GM08714 (cell line): ENCODE data around the gene DNAH6.
"Not testable (repeated sequence)": the region's sequence is repeated elsewhere in the genome, so short reads cannot be mapped to it uniquely, and the experiment has no call there.

Experiments used
- H3K4me3 ChIP-seq: fragments of 200-500 bp; sonication (Bioruptor generic); 2 replicates; pipeline ENCODE4 v1.5.1; 2014; ENCODE audit warnings: mild to moderate bottlenecking, low read length, inconsistent platforms
- ZNF274 ChIP-seq: IDR thresholded peaks from 2 replicates; pipeline ENCODE4 v1.6.1; 2012; ENCODE audit warnings: mild to moderate bottlenecking, low read depth, low read length

The DNAH6 gene

GRCh38 chr2:84516234-84516986, at the start of gene DNAH6:
Gene DNAH6, plus strand, starts transcription at chr2:84516498. Its CDS starts 1,329 bp downstream, at chr2:84517827.
- H3K4me3 ChIP-seq = peak within 1 kb of the TSS; percentile 33; the same call in 1 of the 2 replicates
- no peak for TF ChIP-seq ZNF274

- TF ChIP-seq ZNF274 = no peak
- no peak overlapping the region for H3K4me3 ChIP-seq
Observed at GRCh38 chr2:84467389-84467788, 48.9 kb upstream of the DNAH6 start.

DNA sequence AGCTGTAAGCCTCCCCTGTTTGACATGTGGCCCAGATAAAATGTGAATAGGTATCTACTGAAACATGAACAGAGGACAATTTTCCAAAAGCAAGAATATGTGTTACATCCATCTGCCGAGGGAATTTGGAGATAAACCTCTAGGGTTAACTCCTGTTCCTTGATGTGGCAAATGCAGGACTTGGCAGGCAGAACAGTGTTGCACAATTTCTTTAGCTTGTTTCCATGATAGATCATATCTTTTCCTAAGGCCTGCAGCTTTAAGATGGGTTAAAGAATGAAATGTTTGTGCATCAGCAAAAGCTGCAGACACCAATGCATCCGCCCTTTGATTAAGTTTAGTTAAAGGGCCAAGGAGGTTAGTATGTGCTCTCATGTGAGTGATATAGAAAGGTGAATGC, 43.9 kb upstream of the DNAH6 start:
- not testable (repeated sequence) for H3K4me3 ChIP-seq

GRCh38 chr2:84472856-84473565, 43.3 kb upstream of the DNAH6 start:
- TF ChIP-seq ZNF274 = no peak
- no peak overlapping the region for H3K4me3 ChIP-seq

- no peak for TF ChIP-seq ZNF274
- no peak overlapping the region for H3K4me3 ChIP-seq
Observed at GRCh38 chr2:84474176-84474575, 42.1 kb upstream of the DNAH6 start.

GRCh38 chr2:84477886-84478285, 38.4 kb upstream of the DNAH6 start:
- no peak for TF ChIP-seq ZNF274

DNA sequence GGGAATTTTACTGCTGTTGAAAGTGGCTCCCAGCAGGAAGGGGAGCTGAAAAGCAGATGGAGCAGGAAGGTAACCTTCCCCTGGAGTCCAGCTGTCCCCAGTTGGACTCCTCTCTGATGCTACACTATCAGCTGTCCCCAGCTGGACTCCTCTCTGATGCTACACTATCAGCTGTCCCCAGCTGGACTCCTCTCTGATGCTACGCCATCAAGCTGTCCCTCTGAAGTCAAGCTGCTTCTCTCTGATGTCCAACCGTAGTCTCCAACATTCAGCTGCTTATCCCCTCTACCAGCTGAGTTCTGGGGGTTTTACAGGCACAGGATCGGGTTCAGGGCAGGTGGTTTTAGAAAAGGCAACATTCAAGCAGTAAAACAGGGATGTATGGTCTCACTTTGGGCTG, 37.4 kb upstream of the DNAH6 start:
- no peak for TF ChIP-seq ZNF274
- H3K4me3 ChIP-seq = no peak overlapping the region

More at GRCh38 chr2:84477886-84478285, 38.4 kb upstream of the DNAH6 start:
- H3K4me3 ChIP-seq = no peak overlapping the region

DNA sequence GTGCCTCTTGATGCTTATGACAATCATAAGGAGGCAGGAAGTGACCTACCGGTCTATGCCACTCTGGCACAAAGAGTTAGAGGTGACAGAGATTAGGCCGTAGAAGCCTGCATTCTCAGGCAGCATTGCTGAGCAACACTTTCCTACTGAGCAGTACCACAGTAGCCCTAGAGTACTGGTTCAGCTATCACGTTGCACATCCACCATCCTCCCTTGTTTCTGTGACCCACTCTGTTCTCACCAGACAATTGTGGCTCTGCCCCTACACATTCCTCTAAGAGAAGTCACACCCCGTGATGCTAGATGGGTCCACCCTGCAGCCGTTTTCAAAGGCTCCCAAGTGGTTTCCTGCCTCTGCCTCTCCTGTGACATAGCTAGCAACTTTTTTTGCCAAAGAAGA, 34.6 kb upstream of the DNAH6 start:
- no peak for TF ChIP-seq ZNF274

GRCh38 chr2:84482603-84483002, 33.7 kb upstream of the DNAH6 start:
- no peak overlapping the region for H3K4me3 ChIP-seq
- no peak for TF ChIP-seq ZNF274

More for the DNA sequence above, 34.6 kb upstream of the DNAH6 start:
- no peak overlapping the region for H3K4me3 ChIP-seq

- no peak for TF ChIP-seq ZNF274
- H3K4me3 ChIP-seq = no peak overlapping the region
Observed at GRCh38 chr2:84483320-84483719, 33.0 kb upstream of the DNAH6 start.

DNA sequence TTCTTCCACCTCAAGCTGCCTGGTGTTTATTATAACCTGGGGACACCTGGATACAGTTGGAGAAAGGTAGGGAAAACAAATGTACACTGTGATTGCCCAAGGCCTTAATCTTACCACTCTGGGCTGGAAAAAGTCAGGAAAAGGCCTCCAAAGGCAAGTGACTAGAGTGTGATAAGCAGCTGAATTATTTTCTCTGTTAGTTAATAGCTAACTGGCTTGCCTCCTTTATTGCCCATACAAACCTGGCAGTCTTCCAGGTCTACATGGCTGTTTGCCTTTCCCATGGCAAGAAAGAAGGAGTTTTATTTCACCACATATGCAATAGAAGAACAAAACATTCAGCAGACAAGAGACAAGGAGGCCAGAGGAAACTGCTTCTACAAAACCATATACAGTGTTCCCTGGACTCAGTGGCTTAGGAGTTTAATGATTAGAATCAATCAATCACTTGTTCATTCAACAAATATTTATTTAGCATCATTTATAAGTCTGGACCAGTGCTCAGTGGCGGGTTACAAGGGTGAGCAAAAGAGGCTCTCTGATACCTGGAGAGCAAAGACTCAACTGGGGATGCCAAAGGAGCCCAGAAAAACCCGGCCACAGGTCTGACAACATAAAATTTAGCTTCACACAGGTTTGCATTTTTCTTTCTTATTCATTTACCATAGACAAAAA, 29.7 kb upstream of the DNAH6 start:
- no peak for TF ChIP-seq ZNF274
- no peak overlapping the region for H3K4me3 ChIP-seq

DNA sequence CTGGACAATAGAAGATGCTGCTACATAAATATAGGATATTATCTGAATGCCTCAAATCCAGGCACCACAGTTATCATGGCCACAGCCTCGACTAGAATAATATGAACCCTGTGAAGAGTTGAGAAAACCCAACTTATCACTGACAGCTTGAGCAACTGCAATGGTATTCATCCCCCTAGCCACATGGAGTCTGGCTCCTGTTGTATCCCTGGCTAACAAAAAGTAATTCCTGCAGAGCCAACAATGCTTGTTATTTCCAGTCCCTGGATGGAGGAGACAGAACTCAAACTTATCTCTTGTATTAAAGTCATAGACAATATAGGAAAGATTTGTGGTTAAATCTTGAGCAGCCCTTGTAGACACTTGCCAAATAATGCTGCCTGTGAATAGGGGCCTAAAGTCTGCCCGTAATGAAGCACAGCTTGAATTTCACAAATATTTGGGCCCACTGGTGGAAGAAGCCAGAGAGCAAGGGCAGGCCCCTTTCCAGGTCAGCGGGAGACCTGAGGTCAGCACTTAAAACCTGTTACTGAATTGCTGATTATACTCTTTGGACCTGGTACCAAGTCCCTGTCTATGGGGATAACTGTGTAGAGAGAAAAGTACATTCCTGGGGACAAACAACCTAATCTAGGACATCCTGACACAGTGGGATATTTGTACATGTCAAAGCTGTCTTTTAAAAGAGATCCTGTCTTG, 28.9 kb upstream of the DNAH6 start:
- TF ChIP-seq ZNF274 = no peak

GRCh38 chr2:84491256-84491655, 25.0 kb upstream of the DNAH6 start:
- no peak for TF ChIP-seq ZNF274
- H3K4me3 ChIP-seq = no peak overlapping the region

More for the DNA sequence above, 28.9 kb upstream of the DNAH6 start:
- H3K4me3 ChIP-seq = no peak overlapping the region

DNA sequence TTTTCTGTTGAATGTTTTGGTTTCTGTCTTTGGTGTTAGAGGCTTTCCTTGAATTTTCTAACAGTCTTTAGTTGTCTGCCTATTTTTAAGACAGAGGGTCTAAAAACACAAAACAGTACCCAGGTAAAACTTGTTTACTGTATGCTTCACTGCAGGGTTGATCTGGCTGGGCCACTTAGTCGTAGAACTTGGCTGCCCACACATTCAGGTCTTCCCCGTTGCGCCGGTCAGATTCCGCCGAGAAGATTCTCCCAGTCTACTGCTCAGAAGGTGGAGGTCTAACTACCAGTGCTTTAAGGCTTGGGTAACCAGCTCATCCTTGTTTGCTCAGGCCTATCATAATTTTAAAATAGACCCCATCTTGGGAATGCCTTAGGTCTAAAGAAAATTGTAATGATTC, 24.6 kb upstream of the DNAH6 start:
- no peak overlapping the region for H3K4me3 ChIP-seq
- TF ChIP-seq ZNF274 = no peak
